KMS-11 (cell line): ENCODE data around the gene ST7L.

Experiments used
- H2AFZ ChIP-seq: fragments of 200-600 bp; sonication (generic); 2 replicates; pipeline ENCODE4 v1.6.1; 2016; ENCODE audit warnings: antibody characterized with exemption, mixed run types, low read depth
- H3K27ac ChIP-seq: fragments of 200-600 bp; sonication (generic); 2 replicates; pipeline ENCODE4 v1.6.1; 2016; ENCODE audit warnings: mild to moderate bottlenecking, mixed run types
- H3K27me3 ChIP-seq: fragments of 200-600 bp; sonication (generic); 2 replicates; pipeline ENCODE4 v1.6.1; 2017; ENCODE audit warnings: mild to moderate bottlenecking, low read depth, mixed run types, moderate library complexity; ENCODE audit not compliant: insufficient read depth
- H3K36me3 ChIP-seq: fragments of 200-600 bp; sonication (generic); 2 replicates; pipeline ENCODE4 v1.6.1; 2017; ENCODE audit warnings: mild to moderate bottlenecking, mixed run types; ENCODE audit not compliant: insufficient read depth
- H3K4me1 ChIP-seq: fragments of 200-600 bp; sonication (generic); 2 replicates; pipeline ENCODE4 v1.6.1; 2016; ENCODE audit warnings: mild to moderate bottlenecking, low read depth, mixed run types; ENCODE audit not compliant: poor library complexity, severe bottlenecking
- H3K4me2 ChIP-seq: fragments of 200-600 bp; sonication (generic); 2 replicates; pipeline ENCODE4 v1.7.0; 2016; ENCODE audit warnings: mild to moderate bottlenecking, mixed run types
- H3K4me3 ChIP-seq: fragments of 200-600 bp; sonication (generic); IDR thresholded peaks from 2 replicates; pipeline ENCODE4 v1.6.1; 2017; ENCODE audit warnings: low read depth, low read length, mixed read lengths; ENCODE audit not compliant: insufficient read depth
- H3K79me2 ChIP-seq: fragments of 200-600 bp; sonication (generic); 2 replicates; pipeline ENCODE4 v1.6.1; 2016; ENCODE audit warnings: low read depth, mixed run types; ENCODE audit not compliant: insufficient read depth
- H3K9ac ChIP-seq: fragments of 200-600 bp; sonication (generic); 2 replicates; pipeline ENCODE4 v1.6.1; 2016; ENCODE audit warnings: mild to moderate bottlenecking, mixed run types
- H4K20me1 ChIP-seq: fragments of 200-600 bp; sonication (generic); 2 replicates; pipeline ENCODE4 v1.6.1; 2016; ENCODE audit warnings: mild to moderate bottlenecking, mixed run types; ENCODE audit not compliant: insufficient read depth
- TF ChIP-seq, protein P1 (sequence below): fragments of 200-600 bp; sonication (generic); conservative IDR thresholded peaks from 2 replicates; pipeline ENCODE4 v1.6.1; 2017; ENCODE audit warnings: low read depth, mild to moderate bottlenecking, antibody characterized with exemption, low read length, moderate library complexity, mixed read lengths

ST7L gene

DNA sequence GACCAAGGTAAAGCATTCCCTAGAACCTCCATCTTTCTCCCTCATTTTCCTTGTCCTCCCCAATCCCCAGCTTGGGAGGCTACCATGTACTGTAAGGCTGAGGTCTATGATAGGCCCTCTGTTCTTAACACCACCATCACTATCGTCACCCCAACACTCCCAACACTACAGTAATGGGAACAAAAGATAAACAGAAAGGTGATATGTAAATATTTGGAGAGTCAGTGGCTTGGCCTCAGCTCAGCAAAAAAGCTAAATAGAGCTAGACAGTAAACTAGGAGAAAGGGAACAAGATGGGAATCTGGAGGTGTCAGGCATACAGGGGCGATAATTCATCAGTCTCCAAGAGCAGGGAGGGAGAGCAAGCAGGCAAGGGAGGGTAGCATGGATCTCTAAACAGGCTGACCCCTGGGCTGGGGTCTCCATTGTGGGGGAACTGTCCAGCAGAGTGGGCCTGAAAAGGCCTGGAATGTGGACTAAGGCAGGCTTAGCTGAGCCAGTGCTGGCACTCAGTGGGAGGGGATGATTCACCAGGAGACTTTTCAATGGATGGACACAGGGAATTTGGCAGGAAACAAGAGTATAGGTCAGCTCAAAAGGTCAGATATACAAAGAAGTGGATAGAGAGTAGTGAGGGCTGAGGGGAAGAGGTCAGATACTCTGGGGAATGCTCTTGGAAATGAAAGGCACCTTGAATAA is 103.5 kb downstream of the ST7L start:
- H3K79me2 ChIP-seq = no peaks in the 10 kb centered on the region
- no peak overlapping the region for H3K4me3 ChIP-seq
- no peaks in the 10 kb centered on the region for H3K36me3 ChIP-seq
- no peak overlapping the region for H3K27ac ChIP-seq
- H3K27me3 ChIP-seq = no peaks in the 10 kb centered on the region
- H3K9ac ChIP-seq = no peak overlapping the region
- TF ChIP-seq, protein P1, sequence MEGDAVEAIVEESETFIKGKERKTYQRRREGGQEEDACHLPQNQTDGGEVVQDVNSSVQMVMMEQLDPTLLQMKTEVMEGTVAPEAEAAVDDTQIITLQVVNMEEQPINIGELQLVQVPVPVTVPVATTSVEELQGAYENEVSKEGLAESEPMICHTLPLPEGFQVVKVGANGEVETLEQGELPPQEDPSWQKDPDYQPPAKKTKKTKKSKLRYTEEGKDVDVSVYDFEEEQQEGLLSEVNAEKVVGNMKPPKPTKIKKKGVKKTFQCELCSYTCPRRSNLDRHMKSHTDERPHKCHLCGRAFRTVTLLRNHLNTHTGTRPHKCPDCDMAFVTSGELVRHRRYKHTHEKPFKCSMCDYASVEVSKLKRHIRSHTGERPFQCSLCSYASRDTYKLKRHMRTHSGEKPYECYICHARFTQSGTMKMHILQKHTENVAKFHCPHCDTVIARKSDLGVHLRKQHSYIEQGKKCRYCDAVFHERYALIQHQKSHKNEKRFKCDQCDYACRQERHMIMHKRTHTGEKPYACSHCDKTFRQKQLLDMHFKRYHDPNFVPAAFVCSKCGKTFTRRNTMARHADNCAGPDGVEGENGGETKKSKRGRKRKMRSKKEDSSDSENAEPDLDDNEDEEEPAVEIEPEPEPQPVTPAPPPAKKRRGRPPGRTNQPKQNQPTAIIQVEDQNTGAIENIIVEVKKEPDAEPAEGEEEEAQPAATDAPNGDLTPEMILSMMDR = no peak
- H3K4me1 ChIP-seq = no peaks in the 10 kb centered on the region
- H4K20me1 ChIP-seq = no peaks in the 10 kb centered on the region
- H3K4me2 ChIP-seq = no peak overlapping the region
- no peak overlapping the region for H2AFZ ChIP-seq

DNA sequence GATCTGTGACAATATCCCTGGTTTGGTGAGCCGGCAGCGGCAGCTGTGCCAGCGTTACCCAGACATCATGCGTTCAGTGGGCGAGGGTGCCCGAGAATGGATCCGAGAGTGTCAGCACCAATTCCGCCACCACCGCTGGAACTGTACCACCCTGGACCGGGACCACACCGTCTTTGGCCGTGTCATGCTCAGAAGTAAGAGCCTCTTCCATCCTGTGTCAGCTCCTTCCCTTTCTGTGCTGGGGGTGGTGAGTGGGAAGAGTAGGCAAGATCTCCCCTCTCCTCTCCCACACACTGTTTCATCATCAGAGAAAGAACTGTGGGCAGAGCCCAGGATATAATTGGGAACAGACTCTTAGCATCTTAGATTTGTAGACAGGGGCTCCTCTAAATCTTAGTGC is 104.0 kb downstream of the ST7L start:
- H2AFZ ChIP-seq = no peak overlapping the region
- no peak overlapping the region for H3K9ac ChIP-seq
- H3K79me2 ChIP-seq = no peaks in the 10 kb centered on the region
- no peaks in the 10 kb centered on the region for H3K27me3 ChIP-seq
- no peaks in the 10 kb centered on the region for H3K4me1 ChIP-seq
- no peaks in the 10 kb centered on the region for H4K20me1 ChIP-seq
- TF ChIP-seq, protein P1 = no peak
- H3K4me2 ChIP-seq = no peak overlapping the region
- no peak overlapping the region for H3K4me3 ChIP-seq
- H3K36me3 ChIP-seq = no peaks in the 10 kb centered on the region
- no peak overlapping the region for H3K27ac ChIP-seq

DNA sequence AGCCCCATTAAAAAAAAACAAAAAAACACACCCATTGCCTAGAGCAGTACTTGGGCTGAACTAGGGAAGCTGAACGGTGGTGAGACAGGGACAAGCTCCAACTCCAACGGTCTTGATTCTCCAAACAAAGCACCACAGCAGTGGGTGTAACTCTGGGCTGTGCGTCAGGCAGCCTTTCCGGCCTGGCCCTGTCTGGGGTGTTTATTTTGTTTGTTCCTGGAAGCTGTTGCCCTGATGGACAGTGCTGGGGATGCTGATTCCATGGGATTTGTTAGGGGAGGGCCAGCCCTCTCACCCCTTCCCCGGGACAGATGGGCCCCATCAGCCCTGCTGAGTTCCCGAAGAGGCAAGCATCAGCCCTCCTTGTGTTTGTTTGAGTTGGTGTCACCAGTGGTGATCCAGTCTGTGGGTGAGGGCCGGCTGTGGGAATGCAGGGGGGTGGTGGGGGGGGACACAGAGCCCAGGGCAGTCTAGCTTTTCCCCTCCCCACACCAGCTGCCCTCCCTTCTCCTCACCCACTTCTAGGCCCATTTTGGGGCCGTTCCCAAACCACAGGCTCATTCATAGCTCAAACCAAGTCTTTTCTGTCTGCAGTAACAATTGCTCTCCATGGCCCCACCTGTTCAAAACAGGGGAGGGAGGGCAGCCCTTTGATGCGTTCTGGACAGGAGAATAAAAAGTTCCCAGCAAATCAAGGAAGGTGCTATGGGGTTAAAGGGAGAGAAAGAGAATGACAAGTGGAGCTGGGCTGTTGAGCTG is 105.7 kb downstream of the ST7L start:
- Histone ChIP-seq H3K79me2 (no peaks in the 10 kb centered on the region), H3K4me1 (no peaks in the 10 kb centered on the region), H3K27me3 (no peaks in the 10 kb centered on the region), H3K27ac (no peak overlapping the region), H3K4me3 (no peak overlapping the region), H4K20me1 (no peaks in the 10 kb centered on the region), H3K4me2 (no peak overlapping the region), H2AFZ (no peak overlapping the region), H3K9ac (no peak overlapping the region), H3K36me3 (no peaks in the 10 kb centered on the region)
- TF ChIP-seq, protein P1 = no peak

DNA sequence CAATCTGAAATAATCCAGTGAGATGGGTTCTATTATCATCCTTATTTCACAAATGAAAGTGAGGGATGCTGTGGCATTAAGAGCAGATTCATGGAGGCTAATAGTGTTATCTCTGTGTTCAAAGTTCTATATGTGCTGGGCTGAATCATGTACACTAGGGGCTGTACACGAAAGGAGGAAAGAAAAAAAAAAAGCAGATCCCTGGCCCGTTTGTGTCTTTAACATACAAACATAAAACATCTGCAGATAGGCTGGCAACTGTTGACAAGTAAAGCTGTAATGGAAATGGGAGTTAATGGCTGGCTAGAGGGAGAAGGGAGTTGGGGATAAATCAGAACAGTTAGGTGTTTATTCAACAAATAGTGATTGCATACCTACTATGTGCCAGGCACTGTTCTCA is 107.0 kb downstream of the ST7L start:
- Histone ChIP-seq H3K36me3 (no peaks in the 10 kb centered on the region), H3K79me2 (no peaks in the 10 kb centered on the region), H2AFZ (no peak overlapping the region), H3K4me1 (no peaks in the 10 kb centered on the region), H3K27me3 (no peaks in the 10 kb centered on the region), H4K20me1 (no peaks in the 10 kb centered on the region), H3K9ac (no peak overlapping the region), H3K27ac (no peak overlapping the region), H3K4me2 (no peak overlapping the region), H3K4me3 (no peak overlapping the region)
- TF ChIP-seq, protein P1 = no peak
